CD1c-positive myeloid dendritic cell (primary cell): ENCODE results near the gene TOP3A.
A peak's percentile ranks its signal among the peaks of the same experiment; 100 is the strongest.
"Not testable (repeated sequence)": the region's sequence is repeated elsewhere in the genome, so short reads cannot be mapped to it uniquely, and the experiment has no call there.

Experiments
- DNase-seq: peaks from one replicate; pipeline ENCODE4 v3.0.0-alpha.2; 2016; ENCODE audit errors: extremely low spot score

The TOP3A gene, protein sequence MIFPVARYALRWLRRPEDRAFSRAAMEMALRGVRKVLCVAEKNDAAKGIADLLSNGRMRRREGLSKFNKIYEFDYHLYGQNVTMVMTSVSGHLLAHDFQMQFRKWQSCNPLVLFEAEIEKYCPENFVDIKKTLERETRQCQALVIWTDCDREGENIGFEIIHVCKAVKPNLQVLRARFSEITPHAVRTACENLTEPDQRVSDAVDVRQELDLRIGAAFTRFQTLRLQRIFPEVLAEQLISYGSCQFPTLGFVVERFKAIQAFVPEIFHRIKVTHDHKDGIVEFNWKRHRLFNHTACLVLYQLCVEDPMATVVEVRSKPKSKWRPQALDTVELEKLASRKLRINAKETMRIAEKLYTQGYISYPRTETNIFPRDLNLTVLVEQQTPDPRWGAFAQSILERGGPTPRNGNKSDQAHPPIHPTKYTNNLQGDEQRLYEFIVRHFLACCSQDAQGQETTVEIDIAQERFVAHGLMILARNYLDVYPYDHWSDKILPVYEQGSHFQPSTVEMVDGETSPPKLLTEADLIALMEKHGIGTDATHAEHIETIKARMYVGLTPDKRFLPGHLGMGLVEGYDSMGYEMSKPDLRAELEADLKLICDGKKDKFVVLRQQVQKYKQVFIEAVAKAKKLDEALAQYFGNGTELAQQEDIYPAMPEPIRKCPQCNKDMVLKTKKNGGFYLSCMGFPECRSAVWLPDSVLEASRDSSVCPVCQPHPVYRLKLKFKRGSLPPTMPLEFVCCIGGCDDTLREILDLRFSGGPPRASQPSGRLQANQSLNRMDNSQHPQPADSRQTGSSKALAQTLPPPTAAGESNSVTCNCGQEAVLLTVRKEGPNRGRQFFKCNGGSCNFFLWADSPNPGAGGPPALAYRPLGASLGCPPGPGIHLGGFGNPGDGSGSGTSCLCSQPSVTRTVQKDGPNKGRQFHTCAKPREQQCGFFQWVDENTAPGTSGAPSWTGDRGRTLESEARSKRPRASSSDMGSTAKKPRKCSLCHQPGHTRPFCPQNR

DNA sequence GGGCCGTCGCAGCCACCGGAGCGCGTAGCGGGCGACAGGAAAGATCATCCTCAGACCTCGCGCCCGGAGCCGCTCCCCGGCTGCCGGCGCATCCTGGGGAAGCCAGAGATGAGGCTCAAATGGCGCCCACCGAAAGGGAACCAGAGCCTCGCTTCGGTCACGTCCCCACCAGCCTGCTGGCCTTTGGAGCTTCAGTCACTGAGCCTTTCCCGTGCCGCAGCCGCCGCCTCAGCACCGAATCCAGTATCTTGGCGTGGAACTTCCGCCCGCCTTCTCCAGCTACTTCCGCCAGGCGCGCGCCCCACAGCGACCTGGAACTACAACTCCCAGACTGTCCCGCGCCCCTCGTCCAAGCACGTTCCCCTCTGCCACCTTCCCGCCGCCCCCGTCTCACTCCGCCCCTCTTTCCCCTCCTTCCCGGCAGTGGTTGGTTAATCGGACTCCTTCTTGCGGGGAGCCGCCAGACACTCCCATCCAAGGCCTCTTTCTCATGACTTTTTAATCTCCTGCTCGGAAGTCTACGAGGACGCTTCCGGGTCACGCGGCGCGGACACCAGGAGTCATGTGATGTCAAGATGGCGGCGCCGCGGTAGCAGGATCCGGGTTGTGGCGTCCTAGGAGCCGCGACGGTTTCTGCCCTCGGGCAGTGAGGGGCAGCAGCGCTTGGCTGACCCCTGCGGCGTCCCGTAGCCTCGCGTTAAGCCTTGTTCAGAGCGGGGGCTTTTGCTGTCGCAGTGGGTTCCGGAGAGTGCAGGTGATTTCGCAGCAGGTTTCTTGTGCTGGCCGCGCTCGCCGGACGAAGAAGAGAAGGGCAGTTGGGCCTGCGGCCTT is at the start of gene TOP3A, which contains the start of gene SMCR8:
Gene TOP3A (minus strand): TSS at position 264 of the 831 bp plus-strand sequence. CDS start 216 bp downstream, at position 48.
Gene SMCR8 (plus strand): TSS at position 563 of the 831 bp plus-strand sequence. CDS start 497 bp downstream, outside the sequence.
- peak; percentile 97 for DNase-seq

- DNase-seq: no peak
These were observed 49.4 kb upstream of the TOP3A start for GRCh38 chr17:18364166-18364565.

DNA sequence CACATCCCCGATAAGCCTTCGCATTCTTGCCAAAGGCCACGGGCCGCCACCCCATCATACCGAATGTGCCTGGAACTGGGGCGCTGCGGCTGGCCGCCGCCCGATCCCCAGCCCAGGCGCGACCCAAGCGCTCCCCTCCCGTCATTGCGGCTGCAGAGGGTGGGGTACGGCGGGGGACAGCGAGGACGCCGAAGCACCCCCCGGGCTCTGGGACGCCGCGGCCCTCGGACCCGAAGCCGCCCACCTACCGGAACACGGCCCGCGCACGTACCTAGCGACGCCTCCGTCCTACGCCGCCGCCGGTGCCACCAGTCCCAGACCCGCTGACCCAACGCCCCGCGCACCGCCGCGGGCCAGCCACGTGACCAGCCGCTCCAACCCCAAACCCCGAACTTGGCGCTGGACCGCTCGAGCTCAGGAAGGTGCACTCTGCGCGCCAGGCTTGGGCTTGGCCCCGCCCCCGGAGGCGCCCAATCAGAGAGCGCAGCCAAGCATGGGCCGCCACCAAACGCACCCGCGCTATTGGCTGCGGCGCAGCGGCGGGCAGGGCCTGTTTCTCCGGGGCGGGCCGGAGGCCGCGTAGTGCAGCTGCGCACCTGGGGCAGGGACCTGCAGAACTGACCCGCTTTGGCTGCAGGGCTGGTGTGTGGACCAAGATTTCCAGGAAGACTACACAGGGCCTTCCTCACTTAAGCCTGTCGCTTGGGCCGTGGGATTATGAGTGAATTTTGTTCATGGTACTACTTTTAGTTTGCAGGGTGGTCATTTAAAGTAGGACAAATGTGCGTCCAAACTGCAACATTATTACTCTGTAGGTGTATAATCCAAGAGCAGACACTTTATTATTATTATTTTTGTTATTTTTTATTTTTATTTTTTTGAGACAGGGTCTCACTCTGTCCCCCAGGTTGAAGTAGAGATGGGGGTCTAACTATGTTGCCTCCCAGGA is 48.6 kb upstream of the TOP3A start, which contains the start of gene SHMT1:
Gene SHMT1 (minus strand): TSS at position 450 of the 949 bp plus-strand sequence. CDS start 7,569 bp downstream, outside the sequence.
- DNase-seq: peak; percentile 95

DNA sequence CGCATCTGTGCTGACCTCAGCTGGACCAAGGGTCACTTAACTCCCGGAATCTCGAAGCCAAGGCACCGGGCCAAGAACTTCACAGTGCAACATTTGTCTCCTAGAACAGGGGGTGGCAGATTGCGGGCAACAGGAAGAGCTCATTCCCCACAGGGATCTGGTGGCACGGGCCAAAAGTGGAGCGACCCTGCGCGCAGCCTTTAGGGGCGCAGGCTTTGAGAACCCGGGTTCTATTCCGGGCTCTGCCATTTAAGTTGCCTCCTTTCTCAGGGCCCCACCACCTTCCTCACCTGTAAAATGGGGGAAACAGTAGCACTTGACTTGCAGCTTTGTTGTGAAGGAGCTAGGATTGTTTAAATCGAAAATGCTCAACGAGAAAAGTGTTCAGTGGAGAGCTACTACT is 47.9 kb upstream of the TOP3A start:
- DNase-seq: no peak

DNA sequence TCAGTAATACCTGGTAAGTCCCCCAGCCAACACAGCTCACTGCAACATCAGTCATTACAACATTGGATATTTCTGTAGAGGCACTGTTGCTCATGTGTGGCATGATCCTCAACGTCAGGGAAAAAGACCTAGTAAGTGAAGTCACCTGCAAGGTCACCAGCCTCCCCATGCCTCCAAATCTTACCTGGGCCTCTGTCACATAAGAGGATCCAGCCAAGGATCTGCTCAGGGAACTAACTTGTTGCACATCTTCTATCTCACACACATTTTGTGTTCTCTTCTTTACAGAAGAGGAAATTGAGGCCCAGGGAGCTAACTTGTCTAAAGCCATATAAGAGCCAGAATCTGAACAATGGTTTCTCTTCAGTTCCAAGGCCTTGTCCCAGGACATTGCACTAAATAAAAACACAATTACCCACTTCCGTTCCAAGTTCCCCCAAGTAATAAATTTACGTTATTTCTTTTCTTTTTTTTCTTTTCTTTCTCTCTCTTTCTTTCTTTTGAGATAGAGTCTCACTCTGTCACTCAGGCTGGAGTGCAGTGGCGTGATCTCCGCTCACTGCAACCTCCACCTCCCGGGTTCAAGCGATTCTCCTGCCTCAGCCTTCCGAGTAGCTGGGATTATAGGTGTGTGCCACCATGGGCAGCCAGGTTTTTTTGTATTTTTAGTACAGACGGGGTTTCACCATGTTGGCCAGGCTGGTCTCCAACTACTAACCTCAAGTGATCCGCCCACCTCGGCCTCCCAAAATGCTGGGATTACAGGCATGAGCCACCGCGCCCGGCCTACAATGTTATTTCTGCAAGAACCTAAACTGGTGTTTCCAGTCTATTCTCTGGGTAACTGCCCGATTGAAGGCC is 47.3 kb upstream of the TOP3A start:
- DNase-seq: no peak

DNA sequence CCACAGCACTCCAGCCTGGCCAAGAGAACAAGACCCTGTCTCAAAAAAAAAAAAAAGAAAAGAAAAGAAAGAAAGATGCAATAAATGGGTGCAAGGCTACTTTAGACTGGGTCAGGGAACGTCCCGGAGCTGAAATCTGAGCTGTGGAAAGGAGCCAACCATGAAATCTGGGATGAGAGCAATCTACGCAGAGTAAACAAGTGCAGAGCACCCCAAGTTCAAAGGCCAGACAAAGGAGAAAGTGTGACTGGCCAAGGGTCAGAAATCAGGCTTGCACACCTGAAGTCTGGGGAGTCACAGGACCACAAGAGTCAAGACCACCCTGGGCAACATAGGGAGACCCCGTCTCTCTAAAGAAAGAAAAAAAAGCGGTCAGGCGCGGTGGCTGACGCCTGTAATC is 45.7 kb upstream of the TOP3A start:
- no peak for DNase-seq

DNA sequence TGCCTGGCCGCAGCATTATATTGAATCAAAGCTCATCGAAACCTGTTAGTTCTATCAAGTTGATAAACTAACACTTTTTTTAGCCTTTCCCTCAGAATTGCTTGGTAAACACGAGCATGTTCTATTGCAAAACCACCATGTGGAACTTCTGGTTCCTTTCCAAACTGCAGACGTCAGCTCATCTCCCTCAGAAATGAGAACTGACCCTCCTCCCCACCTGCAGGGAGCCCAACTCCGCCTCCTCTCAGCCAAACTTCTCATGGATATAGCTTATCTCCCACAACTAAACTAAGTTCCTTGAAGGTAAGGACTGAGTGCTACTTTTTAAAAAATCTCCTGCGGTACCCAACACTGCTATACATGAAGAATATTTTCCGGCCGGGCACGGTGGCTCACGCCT is 41.8 kb upstream of the TOP3A start:
- DNase-seq: peak; percentile 86

GRCh38 chr17:18353541-18353940 is 38.7 kb upstream of the TOP3A start:
- no peak for DNase-seq

GRCh38 chr17:18344021-18344420 is 29.2 kb upstream of the TOP3A start:
- DNase-seq: no peak

- DNase-seq: no peak
These were observed 25.1 kb upstream of the TOP3A start for GRCh38 chr17:18339933-18340332.

DNA sequence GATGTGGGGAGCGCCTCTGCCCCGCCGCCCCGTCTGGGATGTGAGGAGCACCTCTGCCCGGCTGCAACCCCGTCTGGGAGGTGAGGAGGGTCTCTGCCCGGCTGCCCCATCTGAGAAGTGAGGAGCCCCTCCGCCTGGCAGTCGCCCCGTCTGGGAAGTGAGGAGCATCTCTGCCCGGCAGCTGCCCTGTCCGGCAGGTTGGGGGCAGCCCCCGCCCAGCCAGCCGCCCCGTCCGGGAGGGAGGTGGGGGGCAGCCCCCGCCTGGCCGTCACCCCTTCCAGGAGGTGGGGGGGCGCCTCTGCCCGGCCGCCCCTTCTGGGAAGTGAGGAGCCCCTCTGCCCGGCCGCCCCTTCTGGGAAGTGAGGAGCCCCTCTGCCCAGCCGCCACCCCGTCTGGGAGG is 23.4 kb upstream of the TOP3A start:
- not testable (repeated sequence) for DNase-seq

DNA sequence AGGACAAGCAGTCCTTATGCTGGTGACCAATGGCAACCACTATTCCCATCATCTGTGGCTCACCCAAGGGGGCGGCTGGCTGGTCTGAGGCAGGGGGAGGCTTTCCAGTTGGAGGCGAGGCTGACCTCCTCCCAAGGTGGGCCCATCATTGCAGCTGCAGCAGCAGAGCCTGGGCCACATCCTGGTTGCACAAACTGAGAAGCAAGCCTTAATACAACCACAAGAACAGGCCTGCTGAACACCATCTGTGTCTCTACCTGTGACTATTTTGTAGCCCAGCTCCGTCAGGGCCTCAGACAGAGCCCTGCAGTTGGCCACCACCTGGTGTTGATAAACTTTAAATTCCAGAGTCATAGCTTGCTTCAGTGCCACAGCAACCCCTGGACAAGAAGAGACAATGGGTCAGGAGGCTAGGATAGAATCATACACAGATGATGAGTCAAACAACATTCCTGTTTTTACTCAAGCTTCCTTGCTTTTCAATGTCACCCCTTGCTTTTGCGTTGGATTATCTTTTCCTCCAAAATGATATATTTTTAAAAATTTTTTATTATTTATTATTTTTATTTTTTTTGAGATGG is 18.2 kb upstream of the TOP3A start:
- DNase-seq: no peak

- DNase-seq: no peak
These were observed 17.1 kb upstream of the TOP3A start for GRCh38 chr17:18331879-18332278.

DNA sequence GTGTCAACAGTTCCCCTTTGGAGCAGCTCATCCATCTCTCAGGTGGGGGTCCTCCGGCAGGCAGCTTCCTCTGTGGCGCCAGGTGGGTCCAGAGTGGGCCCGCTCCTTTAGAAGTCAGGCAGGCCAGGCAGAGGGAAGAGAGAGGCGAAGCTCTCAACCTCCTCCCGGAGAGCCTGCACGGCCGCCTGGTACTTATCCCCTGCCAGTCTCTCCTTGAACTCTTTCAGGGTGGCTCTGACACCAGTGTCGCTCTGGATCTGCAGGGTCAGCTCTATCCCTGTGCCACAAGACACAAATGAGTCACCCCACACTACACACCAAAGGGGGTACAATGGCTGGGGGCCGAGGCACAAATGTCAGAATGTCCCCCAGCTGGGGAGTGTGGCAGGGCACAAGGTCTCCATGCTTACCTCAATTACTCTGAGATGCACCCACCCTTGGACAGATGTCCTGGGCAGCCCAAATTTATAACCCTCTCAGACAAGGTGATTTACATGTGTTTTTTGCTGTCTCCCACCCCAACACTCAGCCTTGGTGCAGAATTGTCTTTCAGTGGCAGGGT is 13.9 kb upstream of the TOP3A start:
- DNase-seq: no peak

- DNase-seq: no peak
These were observed 12.8 kb upstream of the TOP3A start for GRCh38 chr17:18327556-18327955.

DNA sequence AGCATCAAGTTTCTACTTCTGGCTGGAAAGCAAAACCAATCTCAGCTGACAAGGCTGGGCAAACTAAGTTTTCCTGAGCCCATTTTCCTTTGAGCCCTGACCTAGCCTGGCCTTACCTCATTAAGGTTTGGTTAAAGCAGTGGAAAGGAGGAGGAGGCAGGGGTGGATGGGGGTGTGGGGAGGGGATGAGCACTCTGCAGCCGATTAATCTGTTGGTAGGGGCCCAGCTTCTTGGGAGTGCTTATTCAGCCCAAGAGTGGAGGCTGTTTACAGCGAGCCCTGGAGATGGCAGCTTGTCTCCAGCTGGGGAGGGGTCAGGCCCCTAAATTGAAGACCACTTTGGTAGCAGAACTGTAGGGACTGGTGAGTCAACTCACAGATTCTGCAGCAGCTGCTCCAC is 12.3 kb upstream of the TOP3A start:
- DNase-seq: no peak

DNA sequence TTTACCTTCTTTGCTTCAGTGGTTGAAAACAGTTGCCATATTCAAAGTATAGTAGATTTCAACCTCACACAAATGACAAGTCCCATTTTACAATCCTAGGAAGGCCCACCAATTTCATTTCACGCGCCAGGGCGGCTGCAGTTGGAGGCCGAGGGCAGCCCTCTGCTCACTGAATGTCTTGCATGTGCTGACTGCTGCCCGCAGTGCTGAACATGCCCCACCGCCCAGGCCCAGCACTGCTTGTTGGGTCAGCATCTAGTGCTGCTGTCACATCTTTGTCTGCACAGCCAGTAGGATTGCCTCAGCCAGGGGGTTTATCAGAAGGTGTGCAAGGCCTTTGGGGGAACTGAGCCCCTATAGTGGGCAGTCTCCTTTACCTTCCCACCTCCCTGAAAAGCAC is 11.8 kb upstream of the TOP3A start:
- no peak for DNase-seq

DNA sequence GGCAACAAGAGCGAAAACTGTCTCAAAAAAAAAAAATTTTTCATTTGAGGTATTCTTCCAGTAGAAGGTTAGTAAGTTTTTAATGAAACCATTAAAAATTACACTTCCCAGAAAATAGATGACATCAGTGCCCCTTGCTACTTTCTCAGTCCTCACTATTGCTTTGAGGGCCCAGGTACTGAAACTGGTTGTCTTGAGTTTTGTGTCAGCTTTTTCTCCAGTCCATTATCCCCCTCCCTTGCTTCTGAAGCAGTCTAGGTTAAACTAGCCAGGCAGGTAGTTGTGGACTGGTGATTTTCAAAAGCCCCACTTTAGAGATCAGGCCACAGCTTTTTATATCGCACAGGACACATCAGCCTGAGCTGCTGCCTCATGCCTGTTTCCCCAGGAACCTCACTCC is 11.2 kb upstream of the TOP3A start:
- no peak for DNase-seq
